ENCODE measurements around the gene CCDC157.
"Not testable (repeated sequence)": the region's sequence is repeated elsewhere in the genome, so short reads cannot be mapped to it uniquely, and the experiment has no call there.

CCDC157 gene

DNA sequence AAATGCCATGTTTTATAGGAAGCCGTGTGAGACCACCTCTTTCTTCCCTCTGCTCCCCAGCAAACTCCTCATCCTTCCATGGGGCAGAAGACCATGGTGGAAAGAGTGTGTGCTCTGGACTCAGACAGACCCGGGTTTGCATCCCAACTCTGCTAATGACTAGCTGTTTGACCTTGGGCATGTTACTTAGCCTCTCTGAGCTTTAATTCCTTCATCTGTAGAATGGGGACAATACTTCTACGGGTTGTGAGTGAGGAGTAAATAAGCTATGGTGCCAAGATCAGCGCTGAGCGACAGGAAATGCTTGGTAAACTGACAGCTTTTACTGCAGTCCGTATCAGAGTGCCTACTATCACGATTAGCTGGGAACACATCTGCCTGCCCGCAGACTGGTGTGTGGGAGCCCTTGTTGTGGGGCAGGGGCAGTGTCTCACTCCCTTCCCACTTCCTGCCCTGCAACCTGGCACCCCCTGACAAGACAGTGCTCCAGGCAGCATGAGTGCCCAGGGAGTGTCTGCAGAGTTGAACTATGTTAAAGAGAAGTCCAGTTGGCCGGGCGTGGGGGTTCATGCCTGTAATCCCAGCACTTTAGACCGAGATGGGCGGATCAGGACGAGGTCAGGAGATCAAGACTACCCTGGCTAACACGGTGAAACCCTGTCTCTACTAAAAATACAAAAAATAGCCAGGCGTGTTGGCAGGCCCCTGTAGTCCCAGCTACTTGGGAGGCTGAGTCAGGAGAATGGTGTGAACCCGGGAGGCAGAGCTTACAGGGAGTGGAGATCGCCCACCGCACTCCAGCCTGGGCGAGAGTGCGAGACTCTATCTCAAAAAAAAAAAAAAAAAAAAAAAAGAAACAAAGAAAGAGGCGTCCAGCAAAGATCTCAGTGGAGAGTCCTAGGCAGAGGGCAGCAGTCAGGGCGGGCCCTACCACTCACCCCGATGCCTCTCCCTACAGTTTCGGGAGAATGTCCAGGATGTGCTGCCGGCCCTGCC is 42.2 kb downstream of the CCDC157 start:
- ChIA-PET CTCF (interaction anchor here (0.8 to 13.4 kb wide), 12 partner anchors 8 to 205 kb away, joined by 3 to 192 read pairs (median 4); partner anchors contain the start of genes CASTOR1, MTFP1 and RNF215), POLR2A (interaction anchor here (5.5 kb wide), 1 partner anchor 24 kb away, joined by 46 read pairs; no protein-coding TSS in a partner anchor)
- peak overlapping the region; percentile 85 for H3K4me3 ChIP-seq (ENCODE audit: low read depth, low read length)
- no peak for DNase-seq (ENCODE audit: low read depth, low spot score)
- TF ChIP-seq, protein P1, sequence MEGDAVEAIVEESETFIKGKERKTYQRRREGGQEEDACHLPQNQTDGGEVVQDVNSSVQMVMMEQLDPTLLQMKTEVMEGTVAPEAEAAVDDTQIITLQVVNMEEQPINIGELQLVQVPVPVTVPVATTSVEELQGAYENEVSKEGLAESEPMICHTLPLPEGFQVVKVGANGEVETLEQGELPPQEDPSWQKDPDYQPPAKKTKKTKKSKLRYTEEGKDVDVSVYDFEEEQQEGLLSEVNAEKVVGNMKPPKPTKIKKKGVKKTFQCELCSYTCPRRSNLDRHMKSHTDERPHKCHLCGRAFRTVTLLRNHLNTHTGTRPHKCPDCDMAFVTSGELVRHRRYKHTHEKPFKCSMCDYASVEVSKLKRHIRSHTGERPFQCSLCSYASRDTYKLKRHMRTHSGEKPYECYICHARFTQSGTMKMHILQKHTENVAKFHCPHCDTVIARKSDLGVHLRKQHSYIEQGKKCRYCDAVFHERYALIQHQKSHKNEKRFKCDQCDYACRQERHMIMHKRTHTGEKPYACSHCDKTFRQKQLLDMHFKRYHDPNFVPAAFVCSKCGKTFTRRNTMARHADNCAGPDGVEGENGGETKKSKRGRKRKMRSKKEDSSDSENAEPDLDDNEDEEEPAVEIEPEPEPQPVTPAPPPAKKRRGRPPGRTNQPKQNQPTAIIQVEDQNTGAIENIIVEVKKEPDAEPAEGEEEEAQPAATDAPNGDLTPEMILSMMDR (IDR thresholded peaks at IDR 0.05; ENCODE audit: insufficient read depth, low read length, missing control alignments) = no peak

DNA sequence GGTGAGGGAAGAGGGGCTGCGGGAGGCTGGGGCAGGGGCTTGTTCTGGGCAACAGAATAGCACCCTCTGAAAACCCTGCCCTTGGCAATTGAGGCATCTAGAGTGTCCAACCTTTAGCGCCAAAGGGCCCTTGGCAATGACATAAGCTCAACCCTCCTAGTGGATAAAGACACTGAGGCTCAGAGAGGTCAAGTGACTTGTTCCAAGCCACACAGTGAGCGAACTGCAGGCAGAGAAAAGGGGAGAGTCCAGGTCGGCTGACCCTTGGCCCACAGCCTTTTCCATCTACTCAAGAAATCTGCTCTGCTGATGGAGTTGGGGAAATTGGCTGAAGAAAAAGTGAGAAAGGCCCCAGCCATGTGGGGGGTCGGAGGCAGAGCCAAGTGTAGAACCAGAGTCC is 42.9 kb downstream of the CCDC157 start:
- ChIA-PET POLR2A (interaction anchor here (5.5 kb wide), 1 partner anchor 23 kb away, joined by 46 read pairs; no protein-coding TSS in a partner anchor), CTCF (interaction anchor here (1.3 to 1.7 kb wide), 3 partner anchors 9 to 204 kb away, joined by 3 to 4 read pairs (median 3); no protein-coding TSS in a partner anchor)
- no peak overlapping the region for H3K4me3 ChIP-seq (ENCODE audit: low read depth, low read length)
- TF ChIP-seq, protein P1 (IDR thresholded peaks at IDR 0.05; ENCODE audit: insufficient read depth, low read length, missing control alignments) = no peak
- DNase-seq (ENCODE audit: low read depth, low spot score) = no peak

DNA sequence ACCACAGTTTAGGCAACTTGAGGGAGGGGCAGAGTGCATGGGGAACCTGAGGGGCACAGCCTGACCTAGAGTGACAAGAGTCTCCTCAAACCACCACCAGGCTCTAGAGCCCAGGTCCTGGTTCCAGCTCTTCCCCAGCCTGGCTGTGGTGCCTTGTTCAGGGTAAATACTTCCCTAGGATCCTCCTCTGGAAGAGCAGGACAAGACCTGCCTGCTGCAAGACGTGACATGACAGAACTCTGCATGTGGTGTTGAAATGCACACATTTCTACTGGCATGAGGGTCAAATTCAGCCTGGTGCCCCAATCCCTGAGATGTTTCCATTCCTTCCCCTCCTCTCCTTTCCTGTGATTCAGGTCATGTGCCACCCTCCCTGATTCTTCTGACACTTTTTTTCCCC is 43.4 kb downstream of the CCDC157 start:
- POLR2A ChIA-PET = no interaction called here
- no peak for DNase-seq (ENCODE audit: low read depth, low spot score)
- TF ChIP-seq, protein P1 (IDR thresholded peaks at IDR 0.05; ENCODE audit: insufficient read depth, low read length, missing control alignments) = no peak
- no peak overlapping the region for H3K4me3 ChIP-seq (ENCODE audit: low read depth, low read length)
- CTCF ChIA-PET = interaction anchor here (0.7 to 1.7 kb wide), 3 partner anchors 9 to 196 kb away, joined by 3 to 4 read pairs (median 3); no protein-coding TSS in a partner anchor

DNA sequence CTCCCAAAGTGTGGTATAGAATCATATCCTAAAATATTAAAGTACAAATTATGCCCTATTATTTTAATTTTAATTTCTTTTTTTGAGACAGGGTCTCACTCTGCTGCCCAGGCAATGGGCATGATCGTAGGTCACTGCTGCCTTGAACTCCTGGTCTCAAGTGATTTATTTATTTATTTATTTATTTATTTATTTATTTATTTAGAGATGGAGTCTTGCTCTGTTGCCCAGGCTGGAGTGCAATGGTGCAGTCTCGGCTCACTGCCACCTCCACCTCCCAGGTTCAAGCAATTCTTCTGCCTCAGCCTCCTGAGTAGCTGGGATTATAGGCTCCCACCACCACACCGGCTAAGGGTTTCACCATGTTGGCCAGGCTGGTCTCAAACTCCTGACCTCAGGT is 44.2 kb downstream of the CCDC157 start:
- POLR2A ChIA-PET = interaction anchor here (1.3 kb wide), 1 partner anchor 22 kb away, joined by 4 read pairs; no protein-coding TSS in a partner anchor
- not testable (repeated sequence) for H3K4me3 ChIP-seq (ENCODE audit: low read depth, low read length); DNase-seq (ENCODE audit: low read depth, low spot score)
- CTCF ChIA-PET = interaction anchor here (0.6 to 8.0 kb wide), 3 partner anchors 11 to 197 kb away, joined by 3 to 62 read pairs (median 3); partner anchors contain the start of genes CASTOR1 and RNF215

DNA sequence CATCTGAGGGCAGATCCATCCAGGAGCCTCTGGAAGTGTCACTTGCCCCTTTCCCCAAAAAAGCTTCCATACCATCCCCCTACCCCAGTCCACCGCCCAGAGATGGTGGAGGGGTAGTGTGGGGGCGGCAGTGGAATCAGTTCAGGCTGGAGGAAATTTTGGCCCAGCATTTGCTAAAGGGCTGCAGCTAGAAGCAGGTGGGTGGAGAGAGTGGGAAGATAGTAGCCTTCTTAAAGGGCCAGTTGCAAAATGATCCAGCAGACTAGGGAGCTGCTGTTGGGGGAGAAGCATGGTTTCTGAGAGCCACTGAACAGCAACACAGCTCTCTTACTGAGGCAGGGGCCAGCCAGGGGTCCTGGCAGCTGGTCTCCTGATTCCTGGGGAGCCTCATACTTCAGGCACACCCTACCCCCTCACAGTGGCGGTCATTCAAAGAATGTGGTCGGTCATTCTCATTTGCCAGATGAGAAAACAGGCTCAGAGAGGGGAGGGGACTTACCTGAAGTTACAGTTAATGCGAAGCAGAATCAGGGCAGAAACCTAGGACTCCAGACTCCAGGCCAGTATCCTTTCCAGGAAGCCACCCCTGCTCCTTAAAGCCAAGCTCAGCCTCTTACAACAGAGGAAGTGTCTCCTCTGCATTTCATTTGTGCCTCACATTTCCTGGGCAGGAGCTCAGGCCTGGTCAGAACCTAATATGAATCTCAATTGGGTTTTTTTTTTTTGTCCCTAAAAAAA is 45.4 kb downstream of the CCDC157 start:
- DNase-seq (ENCODE audit: low read depth, low spot score) = no peak
- TF ChIP-seq, protein P1 (IDR thresholded peaks at IDR 0.05; ENCODE audit: insufficient read depth, low read length, missing control alignments) = no peak
- ChIA-PET CTCF (interaction anchor here (0.6 to 8.0 kb wide), 6 partner anchors 8 to 138 kb away, joined by 3 to 62 read pairs (median 6); partner anchors contain the start of genes MTFP1 and RNF215), POLR2A (interaction anchor here (0.6 to 1.3 kb wide), 3 partner anchors 21 to 189 kb away, joined by 3 to 4 read pairs (median 4); partner anchors contain the start of gene PES1)
- no peak overlapping the region for H3K4me3 ChIP-seq (ENCODE audit: low read depth, low read length)

DNA sequence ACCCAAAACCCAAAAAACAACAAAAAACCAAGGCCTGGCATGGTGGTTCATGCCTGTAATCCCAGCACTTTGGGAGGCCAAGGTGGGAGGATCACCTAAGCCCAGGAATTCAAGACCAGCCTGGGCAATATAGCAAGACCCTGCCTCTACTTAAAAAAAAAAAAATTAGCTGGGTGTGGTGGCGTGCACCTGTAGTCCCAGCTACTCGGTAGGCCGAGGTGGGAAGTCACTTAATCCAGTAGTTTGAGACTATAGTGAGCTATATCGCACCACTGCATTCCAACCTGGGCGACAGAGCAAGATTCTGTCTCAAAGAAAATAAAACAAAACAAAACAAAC is 45.9 kb downstream of the CCDC157 start:
- H3K4me3 ChIP-seq (ENCODE audit: low read depth, low read length); DNase-seq (ENCODE audit: low read depth, low spot score): not testable (repeated sequence)
- POLR2A ChIA-PET = interaction anchor here (0.9 kb wide), 1 partner anchor 21 kb away, joined by 4 read pairs; no protein-coding TSS in a partner anchor
- CTCF ChIA-PET = interaction anchor here (0.6 to 8.0 kb wide), 6 partner anchors 8 to 139 kb away, joined by 3 to 62 read pairs (median 6); partner anchors contain the start of genes MTFP1 and RNF215
